ENCODE results near the gene NME9.

Gene NME9

GRCh38 chr3:138334608-138335007 is 5.0 kb upstream of the NME9 start:
- no peak for DNase-seq (ENCODE audit: low read depth in 2 of 2)

- DNase-seq (ENCODE audit: low read depth in 2 of 2): no peak
Observed at GRCh38 chr3:138332472-138333073, 2.9 kb upstream of the NME9 start.

GRCh38 chr3:138331143-138331894 is 1.7 kb upstream of the NME9 start:
- DNase-seq (ENCODE audit: low read depth in 2 of 2): no peak

GRCh38 chr3:138329984-138330293 is 288 bp upstream of the NME9 start:
- no peak for DNase-seq (ENCODE audit: low read depth in 2 of 2)

GRCh38 chr3:138328341-138328740 is 1.3 kb downstream of the NME9 start:
- DNase-seq (ENCODE audit: low read depth in 2 of 2): no peak

GRCh38 chr3:138327831-138328230 is 1.8 kb downstream of the NME9 start:
- no peak for DNase-seq (ENCODE audit: low read depth in 2 of 2)

GRCh38 chr3:138326866-138327595 is 2.6 kb downstream of the NME9 start:
- no peak for DNase-seq (ENCODE audit: low read depth in 2 of 2)

- no peak for DNase-seq (ENCODE audit: low read depth in 2 of 2)
Observed at GRCh38 chr3:138325990-138326389, 3.7 kb downstream of the NME9 start.

- no peak for DNase-seq (ENCODE audit: low read depth in 2 of 2)
Observed at GRCh38 chr3:138323971-138324370, 5.7 kb downstream of the NME9 start.

- DNase-seq (ENCODE audit: low read depth in 2 of 2): no peak
Observed at GRCh38 chr3:138317687-138318086, 12.0 kb downstream of the NME9 start.

GRCh38 chr3:138314751-138315150 is 14.9 kb downstream of the NME9 start:
- DNase-seq (ENCODE audit: low read depth in 2 of 2): no peak

- DNase-seq (ENCODE audit: low read depth in 2 of 2): no peak
Observed at GRCh38 chr3:138310494-138310893, 19.2 kb downstream of the NME9 start.

- DNase-seq (ENCODE audit: low read depth in 2 of 2): no peak
Observed at GRCh38 chr3:138308783-138309182, 20.9 kb downstream of the NME9 start.

- no peak for DNase-seq (ENCODE audit: low read depth in 2 of 2)
Observed at GRCh38 chr3:138307899-138308298, 21.8 kb downstream of the NME9 start.

- no peak for DNase-seq (ENCODE audit: low read depth in 2 of 2)
Observed at GRCh38 chr3:138303474-138303873, 26.2 kb downstream of the NME9 start.

GRCh38 chr3:138300647-138301046 is 29.0 kb downstream of the NME9 start:
- DNase-seq (ENCODE audit: low read depth in 2 of 2): no peak

- no peak for DNase-seq (ENCODE audit: low read depth in 2 of 2)
Observed at GRCh38 chr3:138297876-138298275, 31.8 kb downstream of the NME9 start.

GRCh38 chr3:138297059-138297607 is 32.5 kb downstream of the NME9 start:
- DNase-seq (ENCODE audit: low read depth in 2 of 2): no peak

- DNase-seq (ENCODE audit: low read depth in 2 of 2): no peak
Observed at GRCh38 chr3:138296639-138297038, 33.0 kb downstream of the NME9 start.

GRCh38 chr3:138289701-138290100 is 40.0 kb downstream of the NME9 start:
- DNase-seq (ENCODE audit: low read depth in 2 of 2): no peak

- DNase-seq (ENCODE audit: low read depth in 2 of 2): no peak
Observed at GRCh38 chr3:138289260-138289659, 40.4 kb downstream of the NME9 start.

GRCh38 chr3:138284957-138285477 is 44.6 kb downstream of the NME9 start:
- no peak for DNase-seq (ENCODE audit: low read depth in 2 of 2)

GRCh38 chr3:138284079-138284478 is 45.6 kb downstream of the NME9 start:
- no peak for DNase-seq (ENCODE audit: low read depth in 2 of 2)

Measured in fibroblast of skin of left quadriceps (primary cell).